BE2C (cell line): ENCODE results near the gene STOX1.
"Not testable (repeated sequence)": the region's sequence is repeated elsewhere in the genome, so short reads cannot be mapped to it uniquely, and the experiment has no call there.

ENCODE experiments used
- DNase-seq: peaks from one replicate; pipeline ENCODE4 v3.0.0-alpha.2; 2020
- H3K27me3 ChIP-seq: fragments of 250-450 bp; sonication (Bioruptor Pico); 2 replicates; pipeline ENCODE4 v1.5.1; 2020; ENCODE audit warnings: mild to moderate bottlenecking
- H3K36me3 ChIP-seq: fragments of 250-450 bp; sonication (Bioruptor Pico); 2 replicates; pipeline ENCODE4 v1.5.1; 2020; ENCODE audit warnings: mild to moderate bottlenecking
- H3K4me1 ChIP-seq: fragments of 250-450 bp; sonication (Bioruptor Pico); 2 replicates; pipeline ENCODE4 v1.5.1; 2020
- H3K4me3 ChIP-seq: 2 replicates; pipeline ENCODE4 v1.5.1; 2011; ENCODE audit warnings: low read depth, low read length
- H3K9me3 ChIP-seq: fragments of 250-450 bp; sonication (Bioruptor Pico); 2 replicates; pipeline ENCODE4 v1.5.1; 2020
- CTCF ChIP-seq: IDR thresholded peaks from 2 replicates; pipeline ENCODE4 v1.5.1; 2012; ENCODE audit warnings: mild to moderate bottlenecking, low read depth, low read length

STOX1 gene

GRCh38 chr10:68924593-68924992 lies 97.3 kb downstream of the STOX1 start:
- Histone ChIP-seq H3K4me3 (no peak overlapping the region), H3K36me3 (peaks cover 13% of the 10 kb centered on the region), H3K4me1 (no peaks in the 10 kb centered on the region), H3K27me3 (no peaks in the 10 kb centered on the region), H3K9me3 (no peaks in the 10 kb centered on the region)
- TF ChIP-seq CTCF, result no peak
- DNase-seq, result no peak

DNA sequence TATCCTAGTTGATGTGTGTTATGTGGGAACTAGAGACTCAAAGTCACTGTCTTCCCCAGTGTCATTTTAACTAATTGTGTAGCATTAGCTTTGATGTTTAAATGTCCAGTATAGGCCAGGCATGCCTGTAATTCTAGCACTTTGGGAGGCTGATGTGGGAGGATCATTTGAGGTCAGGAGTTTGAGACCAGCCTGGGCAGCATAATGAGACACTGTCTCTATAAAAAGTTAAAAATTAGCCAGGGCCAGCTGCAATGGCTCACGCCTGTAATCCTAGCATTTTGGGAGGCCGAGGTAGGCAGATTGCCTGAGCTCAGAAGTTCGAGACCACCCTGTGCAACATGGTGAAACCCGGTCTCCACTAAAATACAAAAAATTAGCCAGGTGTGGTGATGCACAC lies 98.2 kb downstream of the STOX1 start:
- DNase-seq, result no peak
- no peak for TF ChIP-seq CTCF
- no peaks in the 10 kb centered on the region for H3K27me3 ChIP-seq
- no peaks in the 10 kb centered on the region for H3K4me1 ChIP-seq
- H3K36me3 ChIP-seq, result peaks cover 10% of the 10 kb centered on the region
- no peaks in the 10 kb centered on the region for H3K9me3 ChIP-seq
- H3K4me3 ChIP-seq, result no peak overlapping the region

- H3K4me1 ChIP-seq, DNase-seq, H3K27me3 ChIP-seq, H3K9me3 ChIP-seq, H3K4me3 ChIP-seq: not testable (repeated sequence)
- H3K36me3 ChIP-seq, result peaks cover 28% of the 10 kb centered on the region
These were observed 101.8 kb downstream of the STOX1 start for GRCh38 chr10:68929157-68929556.

DNA sequence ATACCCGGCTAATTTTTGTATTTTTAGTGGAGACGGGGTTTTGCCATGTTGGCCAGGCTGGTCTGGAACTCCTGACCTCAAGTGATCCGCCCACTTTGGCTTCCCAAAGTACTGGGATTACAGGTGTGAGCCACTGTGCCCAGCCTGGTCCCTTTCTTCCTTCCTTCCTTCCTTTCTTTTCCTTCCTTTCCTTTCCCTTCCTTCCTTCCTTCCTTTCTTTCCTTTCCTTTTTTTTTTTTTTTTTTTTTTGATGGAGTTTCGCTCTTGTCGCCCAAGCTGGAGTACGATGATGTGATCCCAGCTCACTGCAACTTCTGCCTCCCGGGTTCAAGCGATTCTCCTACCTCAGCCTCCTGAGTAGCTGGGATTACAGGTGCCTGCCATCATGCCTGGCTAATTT lies 102.6 kb downstream of the STOX1 start:
- not testable (repeated sequence) for H3K4me1 ChIP-seq

DNA sequence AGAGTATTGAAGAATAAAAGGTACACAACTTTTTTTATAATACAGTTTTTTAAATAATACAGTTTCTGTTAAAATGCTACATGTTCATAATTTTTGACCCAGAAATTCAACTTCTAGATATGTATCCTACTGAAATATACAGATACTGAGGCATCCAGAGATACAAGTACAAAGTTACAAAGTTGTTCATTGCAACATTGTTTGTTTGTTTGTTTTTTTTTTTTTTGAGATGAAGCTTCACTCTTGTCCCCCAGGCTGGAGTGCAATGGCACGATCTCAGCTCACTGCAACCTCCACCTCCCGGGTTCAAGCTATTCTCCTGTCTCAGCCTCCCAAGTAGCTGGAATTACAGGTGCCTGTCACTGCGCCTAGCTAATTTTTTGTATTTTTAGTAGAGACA lies 105.5 kb downstream of the STOX1 start:
- H3K4me3 ChIP-seq, H3K4me1 ChIP-seq, H3K9me3 ChIP-seq, H3K27me3 ChIP-seq, DNase-seq: not testable (repeated sequence)
- peaks cover 46% of the 10 kb centered on the region for H3K36me3 ChIP-seq

More for the DNA sequence above, 102.6 kb downstream of the STOX1 start:
- H3K4me3 ChIP-seq, H3K27me3 ChIP-seq, DNase-seq, H3K9me3 ChIP-seq: not testable (repeated sequence)
- peaks cover 31% of the 10 kb centered on the region for H3K36me3 ChIP-seq

DNA sequence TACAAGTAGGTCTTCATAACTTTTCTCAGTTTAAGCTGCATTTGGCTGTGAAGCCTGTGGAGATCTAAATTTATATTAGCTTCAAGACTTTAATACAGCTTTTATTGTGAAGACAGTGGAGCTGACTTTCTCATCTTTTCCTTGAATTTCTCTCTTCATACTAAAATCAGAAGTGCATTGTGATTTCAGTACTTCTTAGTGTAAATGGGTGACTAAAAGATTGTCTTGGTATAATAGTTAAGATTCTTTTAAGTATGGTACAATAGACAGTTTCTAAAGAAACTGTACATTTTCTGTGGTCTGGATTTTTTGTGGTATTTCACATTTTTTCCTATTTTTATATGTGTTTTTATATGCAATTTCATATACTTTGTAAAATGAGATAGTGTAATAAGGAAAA lies 107.7 kb downstream of the STOX1 start:
- Histone ChIP-seq H3K9me3 (no peaks in the 10 kb centered on the region), H3K27me3 (no peaks in the 10 kb centered on the region), H3K4me1 (no peaks in the 10 kb centered on the region), H3K36me3 (peaks cover 47% of the 10 kb centered on the region), H3K4me3 (no peak overlapping the region)
- no peak for TF ChIP-seq CTCF
- no peak for DNase-seq

GRCh38 chr10:68938117-68938516 lies 110.8 kb downstream of the STOX1 start:
- Histone ChIP-seq H3K36me3 (peaks cover 39% of the 10 kb centered on the region), H3K4me3 (no peak overlapping the region), H3K9me3 (no peaks in the 10 kb centered on the region), H3K27me3 (no peaks in the 10 kb centered on the region), H3K4me1 (no peaks in the 10 kb centered on the region)
- no peak for TF ChIP-seq CTCF
- DNase-seq, result no peak

DNA sequence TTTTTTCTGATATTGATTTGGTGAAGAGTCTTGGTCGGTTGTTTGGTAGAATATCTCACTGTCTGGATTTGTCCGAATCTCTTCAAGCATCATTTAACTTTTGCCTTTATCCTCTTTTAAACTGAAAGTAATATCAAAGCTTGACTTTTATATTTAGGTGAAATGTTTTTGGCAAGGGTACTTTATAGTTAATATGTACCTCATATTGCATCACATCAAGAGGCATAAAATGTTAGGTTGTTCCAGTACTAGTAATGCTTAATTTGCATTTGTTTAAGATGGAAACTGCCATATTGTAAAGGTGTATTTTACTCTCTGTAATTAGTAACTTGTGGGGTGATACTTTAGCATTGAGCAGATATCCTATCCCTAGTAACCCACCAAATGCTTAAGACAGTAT lies 111.6 kb downstream of the STOX1 start:
- DNase-seq, result no peak
- Histone ChIP-seq H3K9me3 (no peaks in the 10 kb centered on the region), H3K27me3 (no peaks in the 10 kb centered on the region), H3K4me3 (no peak overlapping the region), H3K4me1 (no peaks in the 10 kb centered on the region), H3K36me3 (peaks cover 47% of the 10 kb centered on the region)
- TF ChIP-seq CTCF, result no peak

GRCh38 chr10:68940917-68941316 lies 113.6 kb downstream of the STOX1 start:
- not testable (repeated sequence) for H3K4me3 ChIP-seq, H3K27me3 ChIP-seq, DNase-seq, H3K4me1 ChIP-seq, H3K9me3 ChIP-seq
- peaks cover 41% of the 10 kb centered on the region for H3K36me3 ChIP-seq
